Right lobe of liver (tissue), 4 donors: Measurements from ENCODE around the gene ZNF474.

ENCODE experiments used
- POLR2A ChIP-seq: fragments of 450-650 bp; IDR thresholded peaks from one replicate; pipeline ENCODE4 v1.6.1; 2017; ENCODE audit warnings: antibody characterized with exemption, mild to moderate bottlenecking
- TF ChIP-seq, protein P1 (sequence below), 4 donors: fragments of 200-600 bp in 3 of 4; fragments of 450-650 bp in 1 of 4; IDR thresholded peaks; one replicate each; pipeline versions ENCODE4 v1.5.1 to v1.8.0; 2016 to 2022; ENCODE audit warnings: antibody characterized with exemption in 4 of 4, mild to moderate bottlenecking in 2 of 4
- donor health status: DM: no; HTN: no; CAD: no.
- donor health status: DM: no; HTN: no; CAD: no.
- donor health status: DM: no; HTN: yes; CAD: no.

GRCh38 chr5:122114501-122114900 lies 14.8 kb upstream of the ZNF474 start:
- no peak for TF ChIP-seq POLR2A
- TF ChIP-seq, protein P1, sequence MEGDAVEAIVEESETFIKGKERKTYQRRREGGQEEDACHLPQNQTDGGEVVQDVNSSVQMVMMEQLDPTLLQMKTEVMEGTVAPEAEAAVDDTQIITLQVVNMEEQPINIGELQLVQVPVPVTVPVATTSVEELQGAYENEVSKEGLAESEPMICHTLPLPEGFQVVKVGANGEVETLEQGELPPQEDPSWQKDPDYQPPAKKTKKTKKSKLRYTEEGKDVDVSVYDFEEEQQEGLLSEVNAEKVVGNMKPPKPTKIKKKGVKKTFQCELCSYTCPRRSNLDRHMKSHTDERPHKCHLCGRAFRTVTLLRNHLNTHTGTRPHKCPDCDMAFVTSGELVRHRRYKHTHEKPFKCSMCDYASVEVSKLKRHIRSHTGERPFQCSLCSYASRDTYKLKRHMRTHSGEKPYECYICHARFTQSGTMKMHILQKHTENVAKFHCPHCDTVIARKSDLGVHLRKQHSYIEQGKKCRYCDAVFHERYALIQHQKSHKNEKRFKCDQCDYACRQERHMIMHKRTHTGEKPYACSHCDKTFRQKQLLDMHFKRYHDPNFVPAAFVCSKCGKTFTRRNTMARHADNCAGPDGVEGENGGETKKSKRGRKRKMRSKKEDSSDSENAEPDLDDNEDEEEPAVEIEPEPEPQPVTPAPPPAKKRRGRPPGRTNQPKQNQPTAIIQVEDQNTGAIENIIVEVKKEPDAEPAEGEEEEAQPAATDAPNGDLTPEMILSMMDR (IDR thresholded peaks at IDR 0.05), result no peak
